ENCODE data around the gene TMEM37. TPM values are rescaled to one million over a fixed set of nuclear protein-coding genes. Genes with fewer than 3 reads are reported as not detected.

TMEM37 gene
- total and polyA plus RNA-seq, 9 of the 15 experiments (the other 6 are each of a cell fraction or from before 2014, with no cell fraction given), result 0.03 to 0.64 (median 0.31) TPM; not detected in 1

- TF ChIP-seq DDX20 (tag; IDR thresholded peaks at IDR 0.05; ENCODE audit: low read depth) (no peak), SUPT5H (IDR thresholded peaks at IDR 0.05) (no peak), MAX (CRISPR knock-in tag; IDR thresholded peaks at IDR 0.05) (no peak)
Measured at GRCh38 chr2:119481501-119482455, 50.1 kb downstream of the TMEM37 start (continued).

- Histone ChIP-seq H3K27me3 (ENCODE audit: control insufficient read depth in 2 of 2, insufficient read depth in 2 of 2, low read length in 2 of 2) (peaks cover 13 to 79% of the 10 kb centered on the region in 2 experiments), H3K36me3 (ENCODE audit: control insufficient read depth, insufficient read depth, low read length) (no peaks in the 10 kb centered on the region), H2AFZ (ENCODE audit: low read depth, low read length) (no peak overlapping the region), H3K9me3 (replicated peaks; ENCODE audit: control insufficient read depth, insufficient read depth, low read depth, low read length) (no peaks in the 10 kb centered on the region), H3K9me1 (ENCODE audit: control insufficient read depth, insufficient read depth, low read length) (no peaks in the 10 kb centered on the region), H3K9ac (ENCODE audit: insufficient read depth in 1 of 2, low read depth in 2 of 2, low read length in 2 of 2) (peak overlapping the region in 1 of 2 experiments; percentile 45; a peak in 1 of 4 replicates), H3K4me3 (no peak overlapping the region), H3K4me1 (replicated peaks in 1 of 2; ENCODE audit: control insufficient read depth in 2 of 2, insufficient read depth in 2 of 2, low read length in 2 of 2) (peaks cover 4 to 9% of the 10 kb centered on the region in 2 experiments; a peak in 3 of 5 replicates), H4K20me1 (replicated peaks; ENCODE audit: control insufficient read depth, insufficient read depth, low read length) (peaks cover 18% of the 10 kb centered on the region; the same call in 1 of the 2 replicates), H3K27ac (ENCODE audit: extremely low read depth, low read depth, low read length) (no peak overlapping the region), H3K4me2 (ENCODE audit: insufficient read depth, low read length) (no peak overlapping the region), H3K79me2 (ENCODE audit: control insufficient read depth, insufficient read depth, low read length) (no peaks in the 10 kb centered on the region)
- ChIA-PET POLR2A (interaction anchor here (0.6 kb wide), 1 partner anchor 165 kb away, joined by 3 read pairs; no protein-coding TSS in a partner anchor), CTCF (ENCODE audit: low intra/inter-chr PET ratio) (no interaction called here)
- no peak for DNase-seq (ENCODE audit: extremely low read depth in 1 of 4, low spot score in 3 of 4)
- 5% methylated on average over 18 of the region's 20 CpGs for WGBS (ENCODE audit: insufficient coverage, low coverage, missing lambda C conversion rate)
- no TSS peak for BruUV-seq (replicated peaks)
- in situ Hi-C loops (cut with MboI) (no loop called here), intact Hi-C loops (cut with micrococcal nuclease) (no loop called here)
- no peak for FAIRE-seq
- ATAC-seq, result peak; percentile 19; the same call in 1 of the 3 replicates
- TF ChIP-seq THRB (CRISPR knock-in tag; conservative IDR thresholded peaks at IDR 0.05), result no peak
- no peak for TF ChIP-seq KDM4B (IDR thresholded peaks at IDR 0.05; ENCODE audit: borderline replicate concordance in 2 of 2, low read depth in 1 of 2)
- no peak for TF ChIP-seq ZFP30 (CRISPR knock-in tag; IDR thresholded peaks at IDR 0.05; ENCODE audit: borderline replicate concordance)
- no peak for TF ChIP-seq NELFE (IDR thresholded peaks at IDR 0.05; ENCODE audit: insufficient read depth, insufficient read length)
- no peak for TF ChIP-seq TOE1 (IDR thresholded peaks at IDR 0.05; ENCODE audit: borderline replicate concordance)
- no peak for TF ChIP-seq TOE1 (CRISPR knock-in tag; IDR thresholded peaks at IDR 0.05; ENCODE audit: borderline replicate concordance, low read depth)
- no peak for TF ChIP-seq CREB3 (tag; conservative IDR thresholded peaks at IDR 0.05; ENCODE audit: low read depth)
- TF ChIP-seq PML (IDR thresholded peaks at IDR 0.05; ENCODE audit: low read length), result no peak
- TF ChIP-seq MLX (CRISPR knock-in tag; conservative IDR thresholded peaks at IDR 0.05), result no peak
- TF ChIP-seq ZNF143 (CRISPR knock-in tag; IDR thresholded peaks at IDR 0.05), result no peak
- no peak for TF ChIP-seq TSC22D4 (tag; IDR thresholded peaks at IDR 0.05)
Measured at GRCh38 chr2:119482481-119483394, 51.1 kb downstream of the TMEM37 start.

Data from K562 (cell line).